ENCODE measurements around the gene EID2. TPM values are rescaled to one million over a fixed set of nuclear protein-coding genes. Genes with fewer than 3 reads are reported as not detected.

The EID2 gene
- total and polyA plus RNA-seq, 12 donors, result 9.0 to 15.9 (median 12.2) TPM

- 83 to 86% methylated on average over 5 of the region's 5 CpGs for WGBS, 2 donors
- intact Hi-C loops (cut with DNase I), result no loop called here
- Histone ChIP-seq H3K4me3 (no peak overlapping the region), H3K9me3 (no peaks in the 10 kb centered on the region), H3K36me3 (peaks cover 0 to 12% (median 0%) of the 10 kb centered on the region in 9 donors), H3K27ac (no peak overlapping the region), H3K4me1 (peaks cover 0 to 20% (median 18%) of the 10 kb centered on the region in 9 donors), H3K27me3 (peaks cover 10 to 59% (median 52%) of the 10 kb centered on the region in 7 donors)
- TF ChIP-seq CTCF (IDR thresholded peaks at IDR 0.05), result no peak
- ATAC-seq (no peak), DNase-seq (no peak)
Measured at GRCh38 chr19:39496063-39496462, 43.9 kb downstream of the EID2 start.

GRCh38 chr19:39494661-39495060 lies 45.3 kb downstream of the EID2 start:
- H3K4me1 ChIP-seq, result peaks cover 0 to 20% (median 18%) of the 10 kb centered on the region in 9 donors
- no peak for ATAC-seq
- peaks cover 0 to 26% (median 9%) of the 10 kb centered on the region in 9 donors for H3K36me3 ChIP-seq
- no peaks in the 10 kb centered on the region for H3K9me3 ChIP-seq
- peaks cover 9 to 45% (median 39%) of the 10 kb centered on the region in 7 donors for H3K27me3 ChIP-seq
- DNase-seq, result no peak
- 76 to 85% methylated on average over 5 of the region's 5 CpGs for WGBS, 2 donors
- intact Hi-C loops (cut with DNase I), result no loop called here
- TF ChIP-seq CTCF (IDR thresholded peaks at IDR 0.05), result no peak
- no peak overlapping the region for H3K27ac ChIP-seq
- H3K4me3 ChIP-seq, result no peak overlapping the region

GRCh38 chr19:39492788-39493187 lies 47.2 kb downstream of the EID2 start:
- Histone ChIP-seq H3K27me3 (peaks cover 0 to 27% (median 20%) of the 10 kb centered on the region in 7 donors), H3K27ac (no peak overlapping the region), H3K4me1 (peaks cover 0 to 4% (median 3%) of the 10 kb centered on the region in 9 donors), H3K9me3 (no peaks in the 10 kb centered on the region), H3K4me3 (no peak overlapping the region), H3K36me3 (peaks cover 0 to 45% (median 28%) of the 10 kb centered on the region in 9 donors)
- DNase-seq (no peak), ATAC-seq (no peak)
- TF ChIP-seq CTCF (IDR thresholded peaks at IDR 0.05), result no peak
- intact Hi-C loops (cut with DNase I), result no loop called here
- 79 to 93% methylated on average over 2 to 3 of the region's 3 CpGs for WGBS, 2 donors

GRCh38 chr19:39492225-39492624 lies 47.7 kb downstream of the EID2 start:
- Histone ChIP-seq H3K27ac (no peak overlapping the region), H3K4me1 (no peaks in the 10 kb centered on the region), H3K9me3 (no peaks in the 10 kb centered on the region), H3K27me3 (peaks cover 0 to 21% (median 15%) of the 10 kb centered on the region in 7 donors), H3K4me3 (no peak overlapping the region), H3K36me3 (peaks cover 0 to 50% (median 29%) of the 10 kb centered on the region in 9 donors)
- no peak for ATAC-seq
- intact Hi-C loops (cut with DNase I), result no loop called here
- TF ChIP-seq CTCF (IDR thresholded peaks at IDR 0.05), result no peak
- whole genome bisulfite sequencing, 2 donors, result 92 to 93% methylated on average over 6 of the region's 6 CpGs
- no peak for DNase-seq

Data from heart right ventricle (tissue), 16 donors.